ENCODE measurements around the gene MYO3B.
"Not testable (repeated sequence)": the region's sequence is repeated elsewhere in the genome, so short reads cannot be mapped to it uniquely, and the experiment has no call there.

MYO3B gene

DNA sequence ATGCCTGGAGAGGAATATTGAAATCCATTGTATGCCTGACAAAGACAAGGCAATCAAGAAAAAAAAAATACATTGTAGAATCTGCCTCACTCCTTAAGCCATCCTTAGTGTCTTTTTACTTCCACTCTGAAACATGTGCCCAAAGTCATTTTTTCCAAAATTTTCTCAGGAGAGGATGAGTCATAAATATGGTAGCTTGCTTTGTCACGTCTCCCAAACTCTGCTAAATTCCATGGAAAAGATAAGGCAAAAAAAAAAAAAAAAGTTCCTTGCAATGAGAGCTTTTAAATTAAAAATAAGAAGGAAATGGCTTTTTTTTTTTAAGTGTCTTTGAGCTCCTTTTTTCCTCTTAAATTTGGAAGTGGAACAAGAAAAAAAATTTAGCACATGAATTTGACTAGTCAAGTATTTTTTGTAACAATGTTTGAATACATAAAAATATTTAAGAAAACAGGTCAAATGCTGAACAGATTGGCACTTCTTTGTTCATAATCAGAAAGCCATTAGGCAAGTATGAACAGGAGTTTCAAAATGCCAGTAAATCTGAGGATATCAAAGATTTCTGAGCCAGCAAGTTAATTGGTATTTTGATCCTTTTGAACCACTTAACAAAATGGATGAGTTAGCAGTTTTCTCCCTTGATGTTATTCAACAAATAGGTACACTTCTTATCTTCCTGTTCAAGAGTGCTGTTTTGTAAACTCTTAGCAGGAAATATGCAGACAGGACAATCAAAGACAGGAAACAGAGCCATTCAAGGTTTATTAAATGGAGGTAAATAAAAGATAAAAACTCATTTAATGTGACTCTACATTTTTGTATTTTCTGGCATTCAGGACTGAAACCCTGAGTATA is 289.8 kb downstream of the MYO3B start:
- DNase-seq (ENCODE audit: low read depth): no peak
- no peak for TF ChIP-seq CTCF (IDR thresholded peaks at IDR 0.05; ENCODE audit: low read depth, low read length)
- no peak for TF ChIP-seq MYC (IDR thresholded peaks at IDR 0.05; ENCODE audit: low read depth, low read length)
- no peak for TF ChIP-seq MAX (IDR thresholded peaks at IDR 0.05; ENCODE audit: low read depth, low read length)
- no peak for TF ChIP-seq POLR2A (IDR thresholded peaks at IDR 0.05; ENCODE audit: extremely low read depth, insufficient read length)
- no peak overlapping the region for H3K4me3 ChIP-seq (ENCODE audit: low read depth, low read length)

GRCh38 chr2:170468557-170468956 is 290.6 kb downstream of the MYO3B start:
- DNase-seq (ENCODE audit: low read depth): no peak
- TF ChIP-seq CTCF (IDR thresholded peaks at IDR 0.05; ENCODE audit: low read depth, low read length) (no peak), POLR2A (IDR thresholded peaks at IDR 0.05; ENCODE audit: extremely low read depth, insufficient read length) (no peak), MYC (IDR thresholded peaks at IDR 0.05; ENCODE audit: low read depth, low read length) (no peak), MAX (IDR thresholded peaks at IDR 0.05; ENCODE audit: low read depth, low read length) (no peak)

DNA sequence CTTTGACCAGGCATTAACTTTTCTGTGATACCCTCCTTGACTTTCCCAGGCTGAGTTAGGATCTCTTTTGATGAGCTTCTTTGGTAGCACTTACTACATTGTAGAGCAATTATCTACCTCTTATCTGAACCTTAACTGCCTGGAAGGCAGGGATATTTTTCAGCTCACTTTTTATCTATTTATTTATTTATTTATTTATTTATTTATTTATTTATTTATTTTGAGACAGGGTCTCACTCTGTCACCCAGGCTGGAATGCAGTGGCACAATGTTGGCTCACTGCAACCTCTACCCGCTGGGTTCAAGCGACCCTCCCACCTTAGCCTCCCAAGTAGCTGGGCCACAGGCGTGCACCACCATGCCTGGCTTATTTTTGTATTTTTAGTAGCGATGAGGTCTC is 294.6 kb downstream of the MYO3B start:
- not testable (repeated sequence) for H3K4me3 ChIP-seq (ENCODE audit: low read depth, low read length); DNase-seq (ENCODE audit: low read depth)

More at GRCh38 chr2:170468557-170468956, 290.6 kb downstream of the MYO3B start:
- H3K4me3 ChIP-seq (ENCODE audit: low read depth, low read length): no peak overlapping the region

GRCh38 chr2:170475878-170476277 is 297.9 kb downstream of the MYO3B start:
- TF ChIP-seq POLR2A (IDR thresholded peaks at IDR 0.05; ENCODE audit: extremely low read depth, insufficient read length) (no peak), MYC (IDR thresholded peaks at IDR 0.05; ENCODE audit: low read depth, low read length) (no peak), CTCF (IDR thresholded peaks at IDR 0.05; ENCODE audit: low read depth, low read length) (no peak), MAX (IDR thresholded peaks at IDR 0.05; ENCODE audit: low read depth, low read length) (no peak)
- DNase-seq (ENCODE audit: low read depth): no peak
- H3K4me3 ChIP-seq (ENCODE audit: low read depth, low read length): no peak overlapping the region

DNA sequence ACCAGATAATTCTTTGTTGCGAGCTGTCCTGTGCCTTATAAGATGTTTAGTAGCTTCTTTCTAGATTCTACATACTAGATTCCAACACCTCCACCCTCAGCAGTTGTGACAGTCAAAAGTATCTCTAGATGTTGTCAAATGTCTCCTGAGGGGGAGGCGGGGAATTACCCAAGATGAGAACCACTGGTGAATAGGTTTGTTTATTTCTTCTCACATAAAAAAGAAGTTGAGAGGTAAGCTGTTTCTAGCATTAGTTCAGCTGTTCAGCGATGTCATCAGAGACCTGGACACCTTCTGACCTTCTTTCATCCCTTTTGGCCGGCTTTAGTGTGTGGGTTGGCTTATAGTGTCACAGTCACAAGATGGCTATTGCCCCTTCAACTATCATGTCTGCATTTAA is 299.7 kb downstream of the MYO3B start:
- DNase-seq (ENCODE audit: low read depth): no peak
- no peak overlapping the region for H3K4me3 ChIP-seq (ENCODE audit: low read depth, low read length)
- TF ChIP-seq CTCF (IDR thresholded peaks at IDR 0.05; ENCODE audit: low read depth, low read length) (no peak), MYC (IDR thresholded peaks at IDR 0.05; ENCODE audit: low read depth, low read length) (no peak), POLR2A (IDR thresholded peaks at IDR 0.05; ENCODE audit: extremely low read depth, insufficient read length) (no peak), MAX (IDR thresholded peaks at IDR 0.05; ENCODE audit: low read depth, low read length) (no peak)

GRCh38 chr2:170481201-170481600 is 303.3 kb downstream of the MYO3B start:
- no peak overlapping the region for H3K4me3 ChIP-seq (ENCODE audit: low read depth, low read length)
- TF ChIP-seq POLR2A (IDR thresholded peaks at IDR 0.05; ENCODE audit: extremely low read depth, insufficient read length) (no peak), MYC (IDR thresholded peaks at IDR 0.05; ENCODE audit: low read depth, low read length) (no peak), CTCF (IDR thresholded peaks at IDR 0.05; ENCODE audit: low read depth, low read length) (no peak), MAX (IDR thresholded peaks at IDR 0.05; ENCODE audit: low read depth, low read length) (no peak)
- no peak for DNase-seq (ENCODE audit: low read depth)

Measured in NB4 (cell line).